ENCODE data around the gene TTLL12. TPM values are rescaled to one million over a fixed set of nuclear protein-coding genes. Genes with fewer than 3 reads are reported as not detected.

Gene TTLL12
- total RNA-seq, 1 experiment from 2014 or later = 100 TPM

DNA sequence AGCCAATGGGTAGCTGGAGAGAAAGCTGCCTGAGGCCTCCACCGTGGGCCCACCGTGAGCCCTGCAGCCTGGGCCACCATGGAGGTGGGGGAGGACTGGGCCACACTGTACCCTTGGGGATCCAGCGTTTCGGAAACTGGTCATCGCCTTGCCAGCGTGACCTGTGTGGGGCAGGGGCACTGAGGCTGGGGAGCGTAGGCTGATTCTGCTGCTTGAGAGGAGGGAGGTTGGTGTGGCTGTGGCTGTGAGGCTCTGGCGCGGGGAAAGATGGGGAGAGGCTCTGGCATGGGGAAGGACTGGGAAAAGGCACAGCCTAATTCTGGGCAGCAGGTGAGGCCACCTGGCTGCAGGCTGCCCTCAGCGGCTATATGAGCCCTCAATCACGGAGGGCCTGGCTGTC, 12.6 kb upstream of the TTLL12 start:
- Histone ChIP-seq H3K4me3 (replicated peaks in 1 of 2; ENCODE audit: low read depth in 1 of 2, low read length in 2 of 2) (no peak overlapping the region), H3K4me1 (ENCODE audit: control insufficient read depth in 1 of 2, insufficient read depth in 2 of 2, low read length in 2 of 2) (peaks cover 12 to 22% of the 10 kb centered on the region in 2 experiments), H3K36me3 (ENCODE audit: control insufficient read depth in 1 of 2, insufficient read depth in 2 of 2, low read length in 2 of 2) (no peaks in the 10 kb centered on the region), H3K27ac (ENCODE audit: low read depth, low read length) (no peak overlapping the region), H3K9ac (ENCODE audit: low read length) (no peak overlapping the region), H3K9me2 (ENCODE audit: insufficient read depth) (no peaks in the 10 kb centered on the region), H4K20me1 (ENCODE audit: insufficient read depth) (no peaks in the 10 kb centered on the region), H3K4me2 (ENCODE audit: low read length) (no peak overlapping the region), H3K9me3 (ENCODE audit: control insufficient read depth in 1 of 2, insufficient read depth in 1 of 2, low read depth in 1 of 2, low read length in 2 of 2) (no peaks in the 10 kb centered on the region), H3K27me3 (ENCODE audit: insufficient read depth, low read length) (no peaks in the 10 kb centered on the region), H2AFZ (ENCODE audit: low read depth, low read length, poor library complexity, severe bottlenecking) (no peak overlapping the region), H3K79me2 (ENCODE audit: insufficient read depth, low read length) (no peaks in the 10 kb centered on the region)
- CTCF ChIA-PET = no interaction called here
- no TSS peak for BruUV-seq (replicated peaks)
- TF ChIP-seq ELF1 (IDR thresholded peaks at IDR 0.05; ENCODE audit: borderline replicate concordance, low read depth) = no peak
- TF ChIP-seq, protein P1, sequence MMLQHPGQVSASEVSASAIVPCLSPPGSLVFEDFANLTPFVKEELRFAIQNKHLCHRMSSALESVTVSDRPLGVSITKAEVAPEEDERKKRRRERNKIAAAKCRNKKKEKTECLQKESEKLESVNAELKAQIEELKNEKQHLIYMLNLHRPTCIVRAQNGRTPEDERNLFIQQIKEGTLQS (IDR thresholded peaks at IDR 0.05) = no peak
- TF ChIP-seq, protein P2, sequence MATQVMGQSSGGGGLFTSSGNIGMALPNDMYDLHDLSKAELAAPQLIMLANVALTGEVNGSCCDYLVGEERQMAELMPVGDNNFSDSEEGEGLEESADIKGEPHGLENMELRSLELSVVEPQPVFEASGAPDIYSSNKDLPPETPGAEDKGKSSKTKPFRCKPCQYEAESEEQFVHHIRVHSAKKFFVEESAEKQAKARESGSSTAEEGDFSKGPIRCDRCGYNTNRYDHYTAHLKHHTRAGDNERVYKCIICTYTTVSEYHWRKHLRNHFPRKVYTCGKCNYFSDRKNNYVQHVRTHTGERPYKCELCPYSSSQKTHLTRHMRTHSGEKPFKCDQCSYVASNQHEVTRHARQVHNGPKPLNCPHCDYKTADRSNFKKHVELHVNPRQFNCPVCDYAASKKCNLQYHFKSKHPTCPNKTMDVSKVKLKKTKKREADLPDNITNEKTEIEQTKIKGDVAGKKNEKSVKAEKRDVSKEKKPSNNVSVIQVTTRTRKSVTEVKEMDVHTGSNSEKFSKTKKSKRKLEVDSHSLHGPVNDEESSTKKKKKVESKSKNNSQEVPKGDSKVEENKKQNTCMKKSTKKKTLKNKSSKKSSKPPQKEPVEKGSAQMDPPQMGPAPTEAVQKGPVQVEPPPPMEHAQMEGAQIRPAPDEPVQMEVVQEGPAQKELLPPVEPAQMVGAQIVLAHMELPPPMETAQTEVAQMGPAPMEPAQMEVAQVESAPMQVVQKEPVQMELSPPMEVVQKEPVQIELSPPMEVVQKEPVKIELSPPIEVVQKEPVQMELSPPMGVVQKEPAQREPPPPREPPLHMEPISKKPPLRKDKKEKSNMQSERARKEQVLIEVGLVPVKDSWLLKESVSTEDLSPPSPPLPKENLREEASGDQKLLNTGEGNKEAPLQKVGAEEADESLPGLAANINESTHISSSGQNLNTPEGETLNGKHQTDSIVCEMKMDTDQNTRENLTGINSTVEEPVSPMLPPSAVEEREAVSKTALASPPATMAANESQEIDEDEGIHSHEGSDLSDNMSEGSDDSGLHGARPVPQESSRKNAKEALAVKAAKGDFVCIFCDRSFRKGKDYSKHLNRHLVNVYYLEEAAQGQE (IDR thresholded peaks at IDR 0.05; ENCODE audit: low read depth) = no peak
- no peak for TF ChIP-seq YY1 (IDR thresholded peaks at IDR 0.05; ENCODE audit: extremely low read depth, insufficient replicate concordance, low read depth, low read length)
- RAD21 ChIA-PET (ENCODE audit: low non-redundant PET in 1 of 2, low total read pairs in 2 of 2, uncharacterized antibody in 2 of 2, unreplicated experiment in 2 of 2) = no interaction called here
- POLR2A ChIA-PET = no interaction called here
- no peak for ATAC-seq
- DNase-seq (ENCODE audit: low read depth, low spot score) = no peak
- intact Hi-C loops (cut with micrococcal nuclease) = no loop called here

DNA sequence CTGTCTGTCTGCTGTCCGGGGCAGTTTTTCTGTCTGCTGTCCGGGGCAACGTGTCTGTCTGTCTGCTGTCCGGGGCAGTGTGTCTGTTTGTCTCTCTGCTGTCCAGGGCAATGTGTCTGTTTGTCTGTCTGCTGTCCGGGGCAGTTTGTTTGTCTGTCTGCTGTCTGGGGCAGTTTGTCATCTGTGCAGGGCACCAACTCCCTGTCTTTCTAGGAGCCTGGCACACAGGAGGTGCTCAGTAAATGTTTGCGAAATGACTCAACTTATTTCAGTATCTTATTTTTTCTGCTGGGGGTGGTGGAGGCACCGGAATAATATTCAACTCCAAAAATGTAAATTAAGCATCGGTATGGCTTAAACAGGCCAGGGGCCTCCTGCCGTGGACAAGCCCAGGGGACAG, 12.0 kb upstream of the TTLL12 start:
- Histone ChIP-seq H3K4me3 (replicated peaks in 1 of 2; ENCODE audit: low read depth in 1 of 2, low read length in 2 of 2) (no peak overlapping the region), H3K27ac (ENCODE audit: low read depth, low read length) (no peak overlapping the region)
- TF ChIP-seq SRF (IDR thresholded peaks at IDR 0.05; ENCODE audit: low read depth) (no peak), EZH2 (IDR thresholded peaks at IDR 0.05) (no peak), EZH2phosphoT487 (IDR thresholded peaks at IDR 0.05; ENCODE audit: borderline replicate concordance) (no peak), POLR2AphosphoS5 (IDR thresholded peaks at IDR 0.05; ENCODE audit: low read depth, low read length) (no peak), ELF1 (IDR thresholded peaks at IDR 0.05; ENCODE audit: borderline replicate concordance, low read depth) (no peak), JUND (IDR thresholded peaks at IDR 0.05) (no peak)
- TF ChIP-seq, protein P1 (IDR thresholded peaks at IDR 0.05) = no peak
- TF ChIP-seq, protein P3, sequence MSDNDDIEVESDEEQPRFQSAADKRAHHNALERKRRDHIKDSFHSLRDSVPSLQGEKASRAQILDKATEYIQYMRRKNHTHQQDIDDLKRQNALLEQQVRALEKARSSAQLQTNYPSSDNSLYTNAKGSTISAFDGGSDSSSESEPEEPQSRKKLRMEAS (IDR thresholded peaks at IDR 0.05) = no peak

More for the DNA sequence above, 12.0 kb upstream of the TTLL12 start:
- ATAC-seq (no peak), DNase-seq (ENCODE audit: low read depth, low spot score) (no peak)
- intact Hi-C loops (cut with micrococcal nuclease) = no loop called here
- CTCF ChIA-PET = no interaction called here
- BruUV-seq (replicated peaks) = no TSS peak
- Histone ChIP-seq H3K9ac (ENCODE audit: low read length) (no peak overlapping the region), H3K79me2 (ENCODE audit: insufficient read depth, low read length) (no peaks in the 10 kb centered on the region), H4K20me1 (ENCODE audit: insufficient read depth) (no peaks in the 10 kb centered on the region), H3K9me2 (ENCODE audit: insufficient read depth) (no peaks in the 10 kb centered on the region), H2AFZ (ENCODE audit: low read depth, low read length, poor library complexity, severe bottlenecking) (no peak overlapping the region), H3K36me3 (ENCODE audit: control insufficient read depth in 1 of 2, insufficient read depth in 2 of 2, low read length in 2 of 2) (no peaks in the 10 kb centered on the region), H3K4me1 (ENCODE audit: control insufficient read depth in 1 of 2, insufficient read depth in 2 of 2, low read length in 2 of 2) (peaks cover 12 to 22% of the 10 kb centered on the region in 2 experiments), H3K27me3 (ENCODE audit: insufficient read depth, low read length) (no peaks in the 10 kb centered on the region), H3K4me2 (ENCODE audit: low read length) (no peak overlapping the region), H3K9me3 (ENCODE audit: control insufficient read depth in 1 of 2, insufficient read depth in 1 of 2, low read depth in 1 of 2, low read length in 2 of 2) (no peaks in the 10 kb centered on the region)
- RAD21 ChIA-PET (ENCODE audit: low non-redundant PET in 1 of 2, low total read pairs in 2 of 2, uncharacterized antibody in 2 of 2, unreplicated experiment in 2 of 2) = no interaction called here
- POLR2A ChIA-PET = no interaction called here

All from HCT116 (cell line).